ENCODE measurements around the gene RECQL. TPM values are rescaled to one million over a fixed set of nuclear protein-coding genes. Genes with fewer than 3 reads are reported as not detected.

Gene RECQL
- total and polyA plus RNA-seq, 2 of the 4 experiments (the other 2 are of a cell fraction) = 29.4 to 67.0 TPM

- no peak overlapping the region for H4K91ac ChIP-seq (ENCODE audit: insufficient read depth, low read depth, low read length)
- H4K8ac ChIP-seq (ENCODE audit: low read depth in 2 of 2, low read length in 2 of 2) = no peak overlapping the region
- dilution Hi-C loops (cut with HindIII; ENCODE audit: low sequenced_read_pairs, unreplicated experiment) = no loop called here
- POLR2A ChIA-PET (ENCODE audit: unreplicated experiment) = no interaction called here
- no peaks in the 10 kb centered on the region for H3K4me1 ChIP-seq (ENCODE audit: control insufficient read depth, insufficient read depth, low read length)
- H3K4ac ChIP-seq (ENCODE audit: low read depth, low read length) = no peak overlapping the region
- no peaks in the 10 kb centered on the region for H3K9me3 ChIP-seq (ENCODE audit: control insufficient read depth, insufficient read depth, low read length)
- no peaks in the 10 kb centered on the region for H3K79me1 ChIP-seq (ENCODE audit: low read depth in 1 of 2, low read length in 2 of 2)
- H2AK5ac ChIP-seq (ENCODE audit: low read depth, low read length) = no peak overlapping the region
- no peak overlapping the region for H3K14ac ChIP-seq (replicated peaks; ENCODE audit: low read depth, low read length)
- intact Hi-C loops (cut with micrococcal nuclease) = no loop called here
- H2AFZ ChIP-seq (replicated peaks; ENCODE audit: low read length, poor library complexity) = no peak overlapping the region
- no peak overlapping the region for H2BK20ac ChIP-seq (ENCODE audit: low read depth, low read length)
- H3K4me3 ChIP-seq (ENCODE audit: insufficient read depth, low read depth, low read length) = no peak overlapping the region
- no peak overlapping the region for H3K18ac ChIP-seq (ENCODE audit: low read depth, low read length)
- DNase-seq (no peak), ATAC-seq (ENCODE audit: low read depth) (no peak)
- no CpG with 5 or more reads among the region's 2 CpGs for WGBS, 2 experiments (ENCODE audit: extremely low coverage in 2 of 2, insufficient read length in 1 of 2)
- no peak overlapping the region for H2BK15ac ChIP-seq (ENCODE audit: low read depth, low read length)
- no peak overlapping the region for H3K4me2 ChIP-seq (ENCODE audit: low read depth, low read length)
- no peak overlapping the region for H2AK9ac ChIP-seq (replicated peaks; ENCODE audit: low read depth, low read length, poor library complexity)
- no peaks in the 10 kb centered on the region for H4K20me1 ChIP-seq (ENCODE audit: insufficient read depth, low read length)
- H2BK5ac ChIP-seq (ENCODE audit: low read depth, low read length, poor library complexity, severe bottlenecking) = no peak overlapping the region
- H3K23ac ChIP-seq (ENCODE audit: low read depth, low read length) = no peak overlapping the region
- H3K27me3 ChIP-seq (ENCODE audit: control insufficient read depth, insufficient read depth, low read length) = 0 out of 2 replicates have a peak, but pooled peaks cover 1% of the 10 kb centered on the region
- H3K56ac ChIP-seq (ENCODE audit: extremely low read depth, insufficient read depth, low read length) = no peak overlapping the region
- H3K9me1 ChIP-seq (ENCODE audit: insufficient read depth, low read length) = no peaks in the 10 kb centered on the region
- TF ChIP-seq BHLHE40 (IDR thresholded peaks at IDR 0.05; ENCODE audit: low read depth, low read length) (no peak), FOS (IDR thresholded peaks at IDR 0.05; ENCODE audit: low read depth, low read length) (no peak), MXI1 (IDR thresholded peaks at IDR 0.05; ENCODE audit: borderline replicate concordance, low read depth, low read length) (no peak), CTCF (conservative IDR thresholded peaks at IDR 0.05; ENCODE audit: low read depth, low read length) (no peak), MAZ (IDR thresholded peaks at IDR 0.05; ENCODE audit: borderline replicate concordance, low read depth, low read length) (no peak), CHD1 (IDR thresholded peaks at IDR 0.05; ENCODE audit: low read depth, low read length) (no peak), RCOR1 (IDR thresholded peaks at IDR 0.05; ENCODE audit: insufficient replicate concordance, low read length) (no peak)
- no peaks in the 10 kb centered on the region for H3K36me3 ChIP-seq (ENCODE audit: control insufficient read depth, insufficient read depth, low read length)
- CTCF ChIA-PET = no interaction called here
- no peak overlapping the region for H2BK120ac ChIP-seq (ENCODE audit: low read depth, low read length)
- H3K9ac ChIP-seq (ENCODE audit: low read depth, low read length) = no peak overlapping the region
- H4K5ac ChIP-seq (ENCODE audit: low read depth, low read length) = no peak overlapping the region
- in situ Hi-C loops (cut with MboI; ENCODE audit: low sequenced_read_pairs) = no loop called here
- no peak overlapping the region for H3K27ac ChIP-seq (ENCODE audit: insufficient read depth, low read length)
- BruUV-seq (replicated peaks) = no TSS peak
Observed at GRCh38 chr12:21545557-21545956, 44.1 kb upstream of the RECQL start.
